Colonic mucosa (tissue), 4 donors: ENCODE measurements around the gene TRIP10. TPM values are rescaled to one million over a fixed set of nuclear protein-coding genes. Genes with fewer than 3 reads are reported as not detected.

Source experiments
- DNase-seq: peaks from one replicate; pipeline ENCODE4 v3.0.0-alpha.2; 2020
- H3K27ac ChIP-seq: fragments of 200-600 bp; one replicate; pipeline ENCODE4 v1.8.0; 2021
- H3K27me3 ChIP-seq: fragments of 200-600 bp; one replicate; pipeline ENCODE4 v1.8.0; 2021
- H3K36me3 ChIP-seq: fragments of 200-600 bp; one replicate; pipeline ENCODE4 v1.8.0; 2021
- H3K4me1 ChIP-seq: fragments of 200-600 bp; one replicate; pipeline ENCODE4 v1.8.0; 2021; ENCODE audit warnings: mild to moderate bottlenecking
- H3K4me3 ChIP-seq: fragments of 200-600 bp; one replicate; pipeline ENCODE4 v1.8.0; 2021
- H3K9ac ChIP-seq, 2 donors: one replicate each; pipeline ENCODE4 v1.7.0; 2013; ENCODE audit warnings: control low read depth in 2 of 2, low read depth in 2 of 2, low read length in 2 of 2
- H3K9me3 ChIP-seq: fragments of 200-600 bp; one replicate; pipeline ENCODE4 v1.8.0; 2021
- intact Hi-C: fragments of 100-400 bp; cut with DNase I; formaldehyde crosslinking; loops from one replicate; pipeline ENCODE4 v1.14.1; 2022
- total RNA-seq, 2 donors: library from RNA; stranded (reverse); fragmentation: NEBNext Ultra II Directional in 1 of 2; extraction: Animal tissue kit (Norgen Biotek cat#: 25700) in 1 of 2; gene quantifications; one replicate each; pipeline ENCODE4 v1.2.1, GENCODE V29; 2021
- TF ChIP-seq, protein P1 (sequence below): fragments of 200-600 bp; IDR thresholded peaks from one replicate; pipeline ENCODE4 v1.8.0; 2022; ENCODE audit warnings: antibody characterized with exemption, mild to moderate bottlenecking
- donor health status: healthy.
- donor health status: DM: no; HTN: no; CAD: no.
- donor health status: DM: no; HTN: no; CAD: no.

The TRIP10 gene
- total RNA-seq, 2 donors from 2014 or later: 67.7 to 78.2 TPM

DNA sequence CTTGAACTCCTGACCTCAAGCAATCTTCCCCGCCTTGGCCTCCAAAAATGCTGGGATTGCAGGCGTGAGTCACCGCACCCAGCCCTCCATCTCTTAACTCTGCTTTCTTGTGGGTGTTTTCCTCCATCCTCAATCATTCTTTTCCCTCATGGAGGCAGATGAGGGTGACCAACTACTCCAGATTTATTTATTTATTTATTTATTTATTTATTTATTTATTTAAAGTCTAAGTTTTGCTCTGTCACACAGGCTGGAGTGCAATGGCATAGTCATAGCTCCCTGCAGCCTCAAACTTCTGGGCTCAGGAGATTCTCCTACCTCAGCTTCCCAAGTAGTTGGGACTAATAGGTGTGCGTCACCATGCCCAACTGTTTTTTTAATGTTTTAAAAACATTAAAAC is 47.9 kb downstream of the TRIP10 start:
- no peak overlapping the region for H3K27ac ChIP-seq
- DNase-seq: no peak
- H3K9me3 ChIP-seq: no peaks in the 10 kb centered on the region
- intact Hi-C loops: no loop called here
- no peaks in the 10 kb centered on the region for H3K4me1 ChIP-seq
- TF ChIP-seq, protein P1, sequence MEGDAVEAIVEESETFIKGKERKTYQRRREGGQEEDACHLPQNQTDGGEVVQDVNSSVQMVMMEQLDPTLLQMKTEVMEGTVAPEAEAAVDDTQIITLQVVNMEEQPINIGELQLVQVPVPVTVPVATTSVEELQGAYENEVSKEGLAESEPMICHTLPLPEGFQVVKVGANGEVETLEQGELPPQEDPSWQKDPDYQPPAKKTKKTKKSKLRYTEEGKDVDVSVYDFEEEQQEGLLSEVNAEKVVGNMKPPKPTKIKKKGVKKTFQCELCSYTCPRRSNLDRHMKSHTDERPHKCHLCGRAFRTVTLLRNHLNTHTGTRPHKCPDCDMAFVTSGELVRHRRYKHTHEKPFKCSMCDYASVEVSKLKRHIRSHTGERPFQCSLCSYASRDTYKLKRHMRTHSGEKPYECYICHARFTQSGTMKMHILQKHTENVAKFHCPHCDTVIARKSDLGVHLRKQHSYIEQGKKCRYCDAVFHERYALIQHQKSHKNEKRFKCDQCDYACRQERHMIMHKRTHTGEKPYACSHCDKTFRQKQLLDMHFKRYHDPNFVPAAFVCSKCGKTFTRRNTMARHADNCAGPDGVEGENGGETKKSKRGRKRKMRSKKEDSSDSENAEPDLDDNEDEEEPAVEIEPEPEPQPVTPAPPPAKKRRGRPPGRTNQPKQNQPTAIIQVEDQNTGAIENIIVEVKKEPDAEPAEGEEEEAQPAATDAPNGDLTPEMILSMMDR: no peak
- no peaks in the 10 kb centered on the region for H3K36me3 ChIP-seq
- no peak overlapping the region for H3K9ac ChIP-seq
- H3K4me3 ChIP-seq: no peak overlapping the region
- no peaks in the 10 kb centered on the region for H3K27me3 ChIP-seq

DNA sequence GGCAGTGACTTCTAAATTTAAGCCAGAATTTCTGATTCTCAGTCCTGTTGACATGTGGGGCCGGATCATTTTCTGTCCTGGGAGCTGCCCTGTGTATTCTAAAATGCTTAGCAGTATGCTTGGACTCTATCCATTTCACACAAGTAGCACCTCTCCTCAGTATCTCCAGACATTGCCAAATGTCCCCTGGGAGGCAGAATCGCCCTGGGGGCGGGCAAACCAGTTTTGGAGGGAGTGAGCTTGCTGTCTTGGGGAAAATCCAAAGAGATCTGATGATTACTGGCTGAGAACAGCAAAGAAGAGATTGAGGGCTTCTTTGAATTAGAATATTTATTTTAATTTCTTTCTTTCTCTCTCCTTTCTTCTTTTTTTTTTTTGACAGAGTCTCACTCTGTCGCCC is 49.4 kb downstream of the TRIP10 start:
- intact Hi-C loops: no loop called here
- Histone ChIP-seq H3K27me3 (no peaks in the 10 kb centered on the region), H3K9me3 (no peaks in the 10 kb centered on the region), H3K9ac (no peak overlapping the region), H3K4me3 (no peak overlapping the region), H3K36me3 (no peaks in the 10 kb centered on the region), H3K4me1 (no peaks in the 10 kb centered on the region), H3K27ac (no peak overlapping the region)
- DNase-seq: no peak
- TF ChIP-seq, protein P1: no peak

DNA sequence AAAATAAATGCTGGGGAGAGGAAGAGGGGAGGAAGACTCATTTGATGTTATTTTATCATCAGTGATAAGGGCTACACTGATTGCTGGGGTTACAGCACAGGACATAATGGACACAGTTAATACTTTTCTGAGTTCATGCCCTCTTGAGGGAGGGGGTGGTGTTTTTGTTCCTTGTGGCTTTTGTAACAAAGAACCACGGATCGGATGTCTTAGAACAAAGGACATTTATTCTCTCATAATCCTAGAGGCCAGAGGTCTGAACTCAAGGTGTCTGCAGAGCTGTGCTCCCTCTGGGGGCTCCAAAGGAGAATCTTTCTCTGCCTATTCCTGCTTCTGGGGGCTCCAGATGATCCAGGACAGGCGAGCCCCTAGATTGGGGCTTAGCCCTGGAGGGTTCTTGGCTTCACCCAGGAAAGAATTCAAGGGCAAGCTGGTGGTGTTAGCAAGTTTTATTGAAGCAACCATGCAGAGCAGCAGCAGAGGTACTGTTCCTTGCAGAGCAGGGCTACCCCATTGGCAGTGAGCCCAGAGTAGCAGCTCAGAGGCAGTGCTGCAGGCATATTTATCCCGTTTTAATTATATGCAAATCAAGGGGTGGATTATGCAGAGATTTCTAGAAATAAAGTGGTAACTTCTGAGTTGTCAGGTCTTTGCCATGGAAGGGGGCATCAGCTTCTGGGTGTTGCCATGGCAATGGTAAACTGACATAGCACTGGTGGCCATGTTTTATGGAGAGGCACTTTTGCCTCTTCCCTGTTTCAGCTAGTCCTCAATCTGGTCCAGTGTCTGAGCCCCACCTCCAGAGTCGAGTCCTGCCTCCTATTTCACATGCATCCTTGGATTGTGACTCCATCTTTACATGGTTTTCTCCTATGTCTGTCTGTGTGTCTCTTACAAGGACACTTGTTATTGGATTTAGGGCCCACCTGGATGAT is 51.0 kb downstream of the TRIP10 start:
- no peaks in the 10 kb centered on the region for H3K36me3 ChIP-seq
- H3K27me3 ChIP-seq: no peaks in the 10 kb centered on the region
- no peaks in the 10 kb centered on the region for H3K4me1 ChIP-seq
- intact Hi-C loops: no loop called here
- no peak overlapping the region for H3K4me3 ChIP-seq
- no peak overlapping the region for H3K9ac ChIP-seq
- no peaks in the 10 kb centered on the region for H3K9me3 ChIP-seq
- DNase-seq: no peak
- TF ChIP-seq, protein P1: no peak
- H3K27ac ChIP-seq: no peak overlapping the region

DNA sequence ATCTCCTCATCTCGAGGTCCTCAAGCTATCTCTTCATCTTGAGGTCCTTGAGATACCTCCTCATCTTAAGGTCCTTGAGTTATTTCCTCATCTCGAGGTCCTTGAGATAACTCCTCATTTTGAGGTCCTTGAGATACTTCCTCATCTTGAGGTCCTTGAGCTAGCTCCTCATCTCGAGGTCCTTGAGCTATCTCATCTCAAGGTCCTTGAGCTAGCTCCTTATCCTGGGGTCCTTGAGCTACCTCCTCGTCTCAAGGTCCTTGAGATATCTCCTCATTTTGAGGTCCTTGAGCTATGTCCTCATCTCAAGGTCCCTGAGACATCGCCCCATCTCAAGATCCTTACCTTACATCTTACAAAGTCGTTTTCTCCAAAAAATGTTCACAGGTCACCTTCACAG is 51.8 kb downstream of the TRIP10 start:
- no peak overlapping the region for H3K4me3 ChIP-seq
- no peak for DNase-seq
- intact Hi-C loops: no loop called here
- no peaks in the 10 kb centered on the region for H3K27me3 ChIP-seq
- no peaks in the 10 kb centered on the region for H3K9me3 ChIP-seq
- TF ChIP-seq, protein P1: no peak
- H3K9ac ChIP-seq: no peak overlapping the region
- no peak overlapping the region for H3K27ac ChIP-seq
- no peaks in the 10 kb centered on the region for H3K4me1 ChIP-seq
- H3K36me3 ChIP-seq: no peaks in the 10 kb centered on the region

DNA sequence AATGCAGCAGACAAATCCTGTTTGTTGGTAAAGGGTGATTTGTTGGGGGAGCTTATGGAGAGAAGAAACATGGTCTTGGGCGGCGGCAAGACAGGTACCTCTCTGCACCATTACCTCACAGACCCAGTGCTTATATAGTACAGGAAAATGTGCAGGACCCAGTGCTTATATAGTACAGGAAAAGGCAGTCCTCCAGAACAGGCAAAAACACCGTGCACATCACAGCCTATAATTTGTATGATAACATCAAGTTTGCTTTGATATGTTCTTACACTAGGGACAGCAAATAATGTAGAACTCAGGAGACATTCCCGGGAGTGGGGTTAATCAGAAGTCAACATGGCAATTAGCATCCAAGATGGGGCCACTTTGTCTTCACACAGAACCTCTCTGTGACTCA is 53.9 kb downstream of the TRIP10 start:
- intact Hi-C loops: no loop called here
- Histone ChIP-seq H3K9me3 (no peaks in the 10 kb centered on the region), H3K36me3 (no peaks in the 10 kb centered on the region), H3K4me1 (no peaks in the 10 kb centered on the region), H3K9ac (no peak overlapping the region), H3K4me3 (no peak overlapping the region), H3K27ac (no peak overlapping the region), H3K27me3 (no peaks in the 10 kb centered on the region)
- no peak for DNase-seq
- TF ChIP-seq, protein P1: no peak
